ENCODE data around the gene MED27.

DNA sequence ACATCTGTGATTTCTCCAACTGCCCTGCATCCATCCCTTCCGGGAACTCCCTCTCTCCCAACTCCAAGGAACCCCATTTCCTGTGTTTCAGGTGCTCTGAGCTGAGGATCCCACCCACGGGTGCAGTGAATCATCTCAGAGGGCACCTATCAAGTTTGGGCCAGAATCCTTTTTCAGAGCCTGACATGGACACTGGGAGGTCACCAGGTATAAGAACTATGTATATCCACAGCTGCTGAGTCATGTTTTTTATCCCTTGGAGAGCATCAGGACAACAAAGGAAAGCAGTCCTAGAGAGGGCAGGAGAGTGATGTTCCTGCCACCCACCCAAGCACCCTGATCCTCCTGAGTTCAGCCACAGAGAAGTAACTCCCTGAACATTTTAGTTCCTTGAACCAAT lies 3.8 kb downstream of the MED27 start:
- TF ChIP-seq EZH2phosphoT487 (IDR thresholded peaks at IDR 0.05; ENCODE audit: borderline replicate concordance) (no peak), CTCF (conservative IDR thresholded peaks at IDR 0.05; ENCODE audit: low read length) (no peak)
